Measurements from ENCODE around the gene ACTRT2. TPM values are rescaled to one million over a fixed set of nuclear protein-coding genes. Genes with fewer than 3 reads are reported as not detected.

Gene ACTRT2
- total RNA-seq, 1 donor from 2014 or later: not detected

- no peak overlapping the region for H3K27ac ChIP-seq
- no peaks in the 10 kb centered on the region for H3K4me1 ChIP-seq
- TF ChIP-seq, protein P1, sequence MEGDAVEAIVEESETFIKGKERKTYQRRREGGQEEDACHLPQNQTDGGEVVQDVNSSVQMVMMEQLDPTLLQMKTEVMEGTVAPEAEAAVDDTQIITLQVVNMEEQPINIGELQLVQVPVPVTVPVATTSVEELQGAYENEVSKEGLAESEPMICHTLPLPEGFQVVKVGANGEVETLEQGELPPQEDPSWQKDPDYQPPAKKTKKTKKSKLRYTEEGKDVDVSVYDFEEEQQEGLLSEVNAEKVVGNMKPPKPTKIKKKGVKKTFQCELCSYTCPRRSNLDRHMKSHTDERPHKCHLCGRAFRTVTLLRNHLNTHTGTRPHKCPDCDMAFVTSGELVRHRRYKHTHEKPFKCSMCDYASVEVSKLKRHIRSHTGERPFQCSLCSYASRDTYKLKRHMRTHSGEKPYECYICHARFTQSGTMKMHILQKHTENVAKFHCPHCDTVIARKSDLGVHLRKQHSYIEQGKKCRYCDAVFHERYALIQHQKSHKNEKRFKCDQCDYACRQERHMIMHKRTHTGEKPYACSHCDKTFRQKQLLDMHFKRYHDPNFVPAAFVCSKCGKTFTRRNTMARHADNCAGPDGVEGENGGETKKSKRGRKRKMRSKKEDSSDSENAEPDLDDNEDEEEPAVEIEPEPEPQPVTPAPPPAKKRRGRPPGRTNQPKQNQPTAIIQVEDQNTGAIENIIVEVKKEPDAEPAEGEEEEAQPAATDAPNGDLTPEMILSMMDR (IDR thresholded peaks at IDR 0.05): no peak
- DNase-seq: no peak
- intact Hi-C loops (cut with DNase I): no loop called here
- ATAC-seq: no peak
- no peaks in the 10 kb centered on the region for H3K36me3 ChIP-seq
- H3K9me3 ChIP-seq: no peaks in the 10 kb centered on the region
- peaks cover 21% of the 10 kb centered on the region for H3K27me3 ChIP-seq (ENCODE audit: low read depth)
- no peak overlapping the region for H3K4me3 ChIP-seq
Observed at GRCh38 chr1:3040004-3040403, 18.7 kb downstream of the ACTRT2 start.

- TF ChIP-seq, protein P1 (IDR thresholded peaks at IDR 0.05): no peak
- no peak for ATAC-seq
- H3K4me1 ChIP-seq: no peaks in the 10 kb centered on the region
- H3K36me3 ChIP-seq: no peaks in the 10 kb centered on the region
- peaks cover 27% of the 10 kb centered on the region for H3K27me3 ChIP-seq (ENCODE audit: low read depth)
- H3K9me3 ChIP-seq: no peaks in the 10 kb centered on the region
- intact Hi-C loops (cut with DNase I): no loop called here
- no peak overlapping the region for H3K27ac ChIP-seq
- no peak overlapping the region for H3K4me3 ChIP-seq
- no peak for DNase-seq
Observed at GRCh38 chr1:3042481-3042880, 21.2 kb downstream of the ACTRT2 start.

DNA sequence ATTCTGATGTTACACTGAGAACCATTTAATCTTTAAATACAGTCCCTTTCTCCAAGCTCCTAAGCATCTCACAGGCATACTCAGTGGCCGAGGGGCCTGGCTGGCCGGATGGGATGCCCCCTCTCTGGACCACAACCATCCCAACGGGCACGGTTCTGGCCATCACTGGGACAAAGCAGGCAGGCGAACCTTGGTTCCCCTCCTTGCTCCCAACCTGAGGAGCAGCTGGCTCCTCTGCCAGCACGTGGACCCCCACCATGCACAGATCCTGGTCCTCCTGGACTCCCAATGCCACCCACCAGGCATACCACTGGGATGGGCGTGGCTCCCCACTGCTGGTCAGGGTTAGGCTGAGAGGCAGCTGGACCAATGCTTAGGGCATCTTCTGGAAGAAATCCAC is 27.9 kb downstream of the ACTRT2 start:
- TF ChIP-seq, protein P1 (IDR thresholded peaks at IDR 0.05): no peak

DNA sequence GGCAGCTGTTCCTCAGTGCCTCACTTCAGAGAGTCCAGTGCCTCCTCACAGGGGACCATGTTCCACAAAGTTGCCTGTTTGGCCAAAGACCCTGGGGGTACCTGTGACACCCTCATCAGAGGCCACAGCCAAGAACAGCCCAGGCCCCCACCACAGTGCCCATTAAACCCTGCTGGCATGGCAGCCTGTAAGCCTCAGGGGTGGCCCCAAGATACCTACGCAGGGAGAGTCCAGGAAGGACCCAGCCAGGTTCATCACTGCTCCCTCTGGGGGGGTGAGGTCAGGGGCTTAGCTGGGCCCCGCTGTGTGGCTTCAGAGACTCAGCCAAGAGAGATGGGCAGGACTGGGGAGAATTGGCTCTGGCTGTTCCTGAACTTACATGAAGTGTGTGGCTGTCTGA is 28.6 kb downstream of the ACTRT2 start:
- ATAC-seq: no peak
- intact Hi-C loops (cut with DNase I): no loop called here
- H3K27me3 ChIP-seq (ENCODE audit: low read depth): peaks cover 35% of the 10 kb centered on the region

More for the DNA sequence above, 27.9 kb downstream of the ACTRT2 start:
- no peaks in the 10 kb centered on the region for H3K9me3 ChIP-seq
- no peak for ATAC-seq
- no peaks in the 10 kb centered on the region for H3K36me3 ChIP-seq
- H3K27ac ChIP-seq: no peak overlapping the region
- H3K4me3 ChIP-seq: no peak overlapping the region
- no peaks in the 10 kb centered on the region for H3K4me1 ChIP-seq
- DNase-seq: no peak
- peaks cover 38% of the 10 kb centered on the region for H3K27me3 ChIP-seq (ENCODE audit: low read depth)
- intact Hi-C loops (cut with DNase I): no loop called here

DNA sequence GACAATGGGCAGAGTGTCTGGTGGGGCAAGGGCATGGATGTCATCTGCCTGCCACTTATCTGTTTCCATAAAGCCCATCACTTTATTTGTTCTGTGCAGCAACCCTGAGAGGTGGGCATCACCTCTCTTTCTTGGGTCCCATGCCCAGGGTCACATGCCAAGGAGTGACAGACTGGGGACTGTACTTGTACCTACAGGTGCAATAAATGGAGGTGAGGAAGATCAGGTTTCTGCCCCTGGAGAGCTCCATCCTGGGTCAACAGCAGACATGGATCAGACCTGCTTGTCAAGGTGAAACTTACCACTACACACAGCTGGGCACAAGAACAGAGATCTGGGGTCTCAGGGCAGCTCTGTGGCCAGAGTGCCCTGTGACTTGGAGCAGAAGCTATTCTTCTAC is 29.3 kb downstream of the ACTRT2 start:
- no peak for DNase-seq
- Histone ChIP-seq H3K27ac (no peak overlapping the region), H3K27me3 (ENCODE audit: low read depth) (peaks cover 30% of the 10 kb centered on the region), H3K4me1 (no peaks in the 10 kb centered on the region), H3K9me3 (no peaks in the 10 kb centered on the region), H3K36me3 (no peaks in the 10 kb centered on the region), H3K4me3 (no peak overlapping the region)
- TF ChIP-seq, protein P1 (IDR thresholded peaks at IDR 0.05): no peak
- intact Hi-C loops (cut with DNase I): no loop called here
- ATAC-seq: no peak

More for the DNA sequence above, 28.6 kb downstream of the ACTRT2 start:
- Histone ChIP-seq H3K27ac (no peak overlapping the region), H3K36me3 (no peaks in the 10 kb centered on the region), H3K4me3 (no peak overlapping the region), H3K9me3 (no peaks in the 10 kb centered on the region), H3K4me1 (no peaks in the 10 kb centered on the region)
- no peak for DNase-seq
- TF ChIP-seq, protein P1 (IDR thresholded peaks at IDR 0.05): no peak

Measured in lower lobe of right lung (tissue), 2 donors.